Nephron (organoid): ENCODE results near the gene TUBG2.
"Not testable (repeated sequence)": the region's sequence is repeated elsewhere in the genome, so short reads cannot be mapped to it uniquely, and the experiment has no call there.

Experiments used
- H3K27ac Mint-ChIP-seq, 3 experiments: 2 replicates each; pipeline ENCODE4 v1.8.0; 2020; ENCODE audit warnings: mixed read lengths in 3 of 3, mild to moderate bottlenecking in 2 of 3, moderate library complexity in 1 of 3
- H3K27me3 Mint-ChIP-seq: 2 replicates; pipeline ENCODE4 v1.8.0; 2021; ENCODE audit warnings: low read depth, mild to moderate bottlenecking, moderate library complexity, mixed read lengths
- H3K36me3 Mint-ChIP-seq: 2 replicates; pipeline ENCODE4 v1.8.0; 2020; ENCODE audit warnings: low read depth, mixed read lengths
- H3K4me1 Mint-ChIP-seq: 2 replicates; pipeline ENCODE4 v1.8.0; 2020; ENCODE audit warnings: mixed read lengths
- H3K4me3 Mint-ChIP-seq, 3 experiments: 2 replicates each; pipeline ENCODE4 v1.8.0; 2020; ENCODE audit warnings: mild to moderate bottlenecking in 3 of 3, mixed read lengths in 3 of 3, moderate library complexity in 2 of 3
- H3K9me3 Mint-ChIP-seq: 2 replicates; pipeline ENCODE4 v1.8.0; 2020; ENCODE audit warnings: mixed read lengths
- CTCF ChIP-seq, 3 experiments: fragments of 200-600 bp; sonication (generic); IDR thresholded peaks; one replicate each; pipeline ENCODE4 v1.5.0; 2021; ENCODE audit warnings: antibody characterized with exemption in 3 of 3; ENCODE audit not compliant: unreplicated experiment in 3 of 3

TUBG2 gene

GRCh38 chr17:42618442-42619150, 40.5 kb upstream of the TUBG2 start:
- Mint-ChIP-seq H3K4me1 (peaks cover 13% of the 10 kb centered on the region), H3K27ac (peak overlapping the region in 1 of 3 experiments; percentile 18), H3K9me3 (no peaks in the 10 kb centered on the region), H3K36me3 (peaks cover 22% of the 10 kb centered on the region), H3K27me3 (no peaks in the 10 kb centered on the region), H3K4me3 (no peak overlapping the region)
- no peak for TF ChIP-seq CTCF (IDR thresholded peaks at IDR 0.05; ENCODE audit: unreplicated experiment in 3 of 3)

- not testable (repeated sequence) for H3K36me3 Mint-ChIP-seq, H3K9me3 Mint-ChIP-seq, H3K27me3 Mint-ChIP-seq, H3K27ac Mint-ChIP-seq, H3K4me3 Mint-ChIP-seq
- H3K4me1 Mint-ChIP-seq: peaks cover 13% of the 10 kb centered on the region
Observed at GRCh38 chr17:42621987-42622386, 37.1 kb upstream of the TUBG2 start.

GRCh38 chr17:42623271-42623670, 35.8 kb upstream of the TUBG2 start:
- H3K4me3 Mint-ChIP-seq: no peak overlapping the region
- no peak overlapping the region for H3K27ac Mint-ChIP-seq
- TF ChIP-seq CTCF (IDR thresholded peaks at IDR 0.05; ENCODE audit: unreplicated experiment in 3 of 3): no peak
- H3K4me1 Mint-ChIP-seq: peaks cover 9% of the 10 kb centered on the region
- H3K9me3 Mint-ChIP-seq: no peaks in the 10 kb centered on the region
- no peaks in the 10 kb centered on the region for H3K36me3 Mint-ChIP-seq
- no peaks in the 10 kb centered on the region for H3K27me3 Mint-ChIP-seq

DNA sequence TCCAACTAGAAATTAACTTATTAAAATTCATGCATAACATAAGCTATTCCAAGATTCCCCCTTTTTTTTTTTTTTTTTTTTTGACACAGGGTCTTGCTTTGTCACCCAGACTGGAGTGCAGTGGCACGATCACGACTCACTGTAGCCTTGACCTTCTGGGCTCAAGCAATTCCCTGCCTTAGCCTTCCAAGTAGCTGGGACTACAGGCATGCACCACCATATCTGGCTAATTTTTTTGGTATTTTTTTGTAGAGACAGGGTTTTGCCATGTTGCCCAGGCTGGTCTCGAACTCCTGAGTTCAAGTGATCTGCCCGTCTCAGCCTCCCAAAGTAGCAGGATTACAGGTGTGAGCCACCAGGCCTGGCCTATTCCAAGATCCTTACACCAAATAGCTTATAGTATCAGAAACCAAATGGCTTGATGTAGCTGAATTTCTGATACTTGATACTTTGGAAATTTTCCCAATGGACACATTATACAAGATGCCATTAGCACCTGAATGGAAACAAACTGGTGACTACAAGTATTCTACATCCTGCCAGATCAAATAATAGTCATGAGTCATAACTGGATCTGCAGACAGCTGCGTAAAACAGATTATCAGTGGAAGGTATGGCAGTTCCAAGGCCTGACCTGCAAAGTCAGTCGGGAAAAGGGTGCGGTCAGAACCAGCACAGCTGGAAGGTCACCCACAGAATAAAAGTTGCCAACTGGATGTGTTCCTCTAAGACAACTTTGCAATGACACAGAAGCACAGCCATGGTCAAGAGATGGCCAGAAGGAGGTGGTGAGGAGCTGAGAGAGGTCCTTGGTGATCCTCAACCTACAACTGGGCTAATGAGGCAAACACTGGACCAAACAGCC, 35.1 kb upstream of the TUBG2 start:
- H3K27me3 Mint-ChIP-seq: no peaks in the 10 kb centered on the region
- H3K27ac Mint-ChIP-seq: no peak overlapping the region
- H3K4me3 Mint-ChIP-seq: no peak overlapping the region
- H3K36me3 Mint-ChIP-seq: no peaks in the 10 kb centered on the region
- peaks cover 2% of the 10 kb centered on the region for H3K4me1 Mint-ChIP-seq
- no peak for TF ChIP-seq CTCF (IDR thresholded peaks at IDR 0.05; ENCODE audit: unreplicated experiment in 3 of 3)
- no peaks in the 10 kb centered on the region for H3K9me3 Mint-ChIP-seq

DNA sequence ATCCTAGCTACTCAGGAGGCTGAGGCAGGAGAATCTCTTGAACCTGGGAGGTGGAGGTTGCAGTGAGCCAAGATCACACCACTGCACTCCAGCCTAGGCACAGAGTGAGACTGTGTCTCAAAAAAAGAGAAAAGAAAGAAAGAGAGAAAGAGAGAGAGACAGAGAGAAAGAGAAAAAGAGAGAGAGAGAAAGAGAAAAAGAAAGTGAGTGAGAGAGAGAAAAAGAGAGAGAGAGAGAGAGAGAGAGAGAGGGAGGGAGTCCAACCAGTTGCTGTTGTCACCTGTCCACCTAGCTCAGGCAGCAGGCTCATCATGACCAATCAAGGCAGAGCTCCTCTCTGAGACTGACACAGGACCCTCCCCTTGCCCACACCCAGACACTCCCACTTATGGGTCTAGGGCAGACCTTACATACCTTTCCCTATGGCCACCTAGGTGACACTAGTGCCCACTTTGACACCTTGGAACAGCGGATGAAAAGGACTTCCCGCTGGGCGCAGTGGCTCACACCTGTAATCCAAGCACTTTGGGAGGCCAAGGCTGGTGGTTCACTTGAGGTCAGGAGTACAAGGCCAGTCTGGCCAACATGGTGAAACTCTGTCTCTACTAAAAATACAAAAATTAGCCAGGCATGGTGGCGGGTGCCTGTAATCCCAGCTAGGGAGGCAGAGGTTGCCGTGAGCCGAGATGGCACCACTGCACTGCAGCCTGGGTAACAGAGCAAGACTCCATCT, 31.9 kb upstream of the TUBG2 start:
- not testable (repeated sequence) for H3K4me1 Mint-ChIP-seq, H3K27ac Mint-ChIP-seq, H3K4me3 Mint-ChIP-seq, H3K36me3 Mint-ChIP-seq, H3K9me3 Mint-ChIP-seq, H3K27me3 Mint-ChIP-seq

GRCh38 chr17:42629411-42630009, 29.6 kb upstream of the TUBG2 start:
- H3K27ac Mint-ChIP-seq: no peak overlapping the region
- H3K9me3 Mint-ChIP-seq: no peaks in the 10 kb centered on the region
- no peaks in the 10 kb centered on the region for H3K27me3 Mint-ChIP-seq
- no peak for TF ChIP-seq CTCF (IDR thresholded peaks at IDR 0.05; ENCODE audit: unreplicated experiment in 3 of 3)
- H3K4me3 Mint-ChIP-seq: no peak overlapping the region
- no peaks in the 10 kb centered on the region for H3K4me1 Mint-ChIP-seq
- no peaks in the 10 kb centered on the region for H3K36me3 Mint-ChIP-seq
